ENCODE data around the gene CCDC136. TPM values are rescaled to one million over a fixed set of nuclear protein-coding genes. Genes with fewer than 3 reads are reported as not detected.

Gene CCDC136
- total RNA-seq, 1 experiment from 2014 or later = 31.1 TPM

DNA sequence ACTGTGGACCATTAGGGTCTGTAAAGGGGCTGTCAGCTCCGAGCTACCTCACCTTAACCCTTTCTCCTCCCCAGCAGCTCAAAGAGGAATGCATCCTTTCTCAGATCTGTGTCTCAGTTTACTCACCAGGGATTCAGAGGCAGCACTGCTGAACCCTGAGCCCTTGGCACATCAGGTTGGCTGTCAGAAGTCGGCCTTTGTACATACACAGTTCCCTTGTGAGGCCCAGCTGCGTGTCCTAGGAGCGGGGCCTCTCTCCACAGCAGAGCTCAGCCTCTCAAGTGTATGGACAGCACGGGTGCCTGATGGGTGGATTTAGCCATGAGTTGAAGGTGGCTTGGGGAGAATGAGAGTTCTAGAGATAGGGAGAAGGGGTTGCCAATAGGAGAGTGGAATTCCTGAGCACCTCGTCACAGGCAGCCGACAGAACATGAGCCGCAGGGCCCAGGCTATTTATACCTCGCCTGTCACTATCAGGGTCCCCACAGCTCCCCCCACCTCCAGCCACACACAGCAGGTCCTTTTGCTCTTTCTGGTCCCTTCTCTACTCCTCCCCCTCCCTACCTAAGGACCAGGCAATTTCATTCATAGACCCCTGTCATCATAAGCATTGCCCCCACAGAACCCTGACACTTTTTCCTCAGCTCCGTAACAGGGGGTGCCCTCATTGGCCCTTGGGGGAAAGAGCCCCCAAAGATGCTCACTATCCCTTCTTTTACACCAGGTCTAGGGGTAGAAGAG, 36.4 kb downstream of the CCDC136 start:
- H3K27ac Mint-ChIP-seq = peak overlapping the region in 1 of 3 experiments; percentile 44; a peak in 1 of 7 replicates
- H4K8ac ChIP-seq (replicated peaks; ENCODE audit: insufficient read length, low read depth, low read length) = no peak overlapping the region
- H2AFZ ChIP-seq (ENCODE audit: low read length) = no peak overlapping the region
- H3K56ac ChIP-seq (ENCODE audit: insufficient read length, low read depth, low read length) = no peak overlapping the region
- H3K27me3 Mint-ChIP-seq (ENCODE audit: low read depth) = peaks cover 45% of the 10 kb centered on the region
- H4K20me1 ChIP-seq (ENCODE audit: control insufficient read depth, insufficient read depth, insufficient read length) = no peaks in the 10 kb centered on the region
- H3K9ac ChIP-seq (ENCODE audit: extremely low read depth, insufficient read length, low read length) = no peak overlapping the region
- H3K79me1 ChIP-seq (ENCODE audit: insufficient read depth, low read depth, low read length, poor library complexity, severe bottlenecking) = no peaks in the 10 kb centered on the region
- no peak overlapping the region for H4K5ac ChIP-seq (ENCODE audit: insufficient read length, low read depth, low read length)
- H4K91ac ChIP-seq (ENCODE audit: insufficient read length, low read depth, low read length) = no peak overlapping the region
- H3K4me1 Mint-ChIP-seq = peaks cover 24 to 39% of the 10 kb centered on the region in 2 experiments
- H2AK5ac ChIP-seq (ENCODE audit: insufficient read length, low read length) = no peak overlapping the region
- H3K9me3 ChIP-seq (ENCODE audit: control insufficient read depth, low read depth, low read length) = no peaks in the 10 kb centered on the region
- H3T11ph ChIP-seq (ENCODE audit: low read length) = no peak overlapping the region
- H3K18ac ChIP-seq (ENCODE audit: insufficient read length, low read depth, low read length) = no peak overlapping the region
- peaks cover 22% of the 10 kb centered on the region for H3K23me2 ChIP-seq (ENCODE audit: insufficient read length, low read depth, low read length, poor library complexity, severe bottlenecking)
- H3K9me3 Mint-ChIP-seq = no peaks in the 10 kb centered on the region
- H3K23ac ChIP-seq (ENCODE audit: insufficient read length, low read depth, low read length) = no peak overlapping the region
- no peak overlapping the region for H3K4me2 ChIP-seq (ENCODE audit: insufficient read depth, insufficient read length, low read length)
- H3K79me2 ChIP-seq (ENCODE audit: insufficient read depth, low read length) = no peaks in the 10 kb centered on the region
- WGBS (ENCODE audit: extremely low coverage, insufficient read length, low lambda C conversion rate) = no CpG with 5 or more reads among the region's 10 CpGs
- no peak overlapping the region for H2BK5ac ChIP-seq (ENCODE audit: insufficient read length, low read length)
- H3K36me3 Mint-ChIP-seq (ENCODE audit: insufficient read depth in 1 of 3, low read depth in 3 of 3) = no peaks in the 10 kb centered on the region
- no peak for DNase-seq
- peaks cover 11% of the 10 kb centered on the region; the same call in 1 of the 2 replicates for H3K27me3 ChIP-seq (ENCODE audit: insufficient read depth, low read length)
- peak overlapping the region in 1 of 2 experiments; percentile 56; a peak in 2 of 5 replicates for H3K4me3 Mint-ChIP-seq
- no peak overlapping the region for H2BK15ac ChIP-seq (ENCODE audit: low read depth, low read length)
- peaks cover 3% of the 10 kb centered on the region; the same call in 1 of the 2 replicates for H3K4me1 ChIP-seq (ENCODE audit: insufficient read depth, low read length)
- H3K27ac ChIP-seq (ENCODE audit: insufficient read length, low read depth, low read length) = no peak overlapping the region
- no peak overlapping the region for H3K4ac ChIP-seq (ENCODE audit: low read depth, low read length)
- TF ChIP-seq, protein P1, sequence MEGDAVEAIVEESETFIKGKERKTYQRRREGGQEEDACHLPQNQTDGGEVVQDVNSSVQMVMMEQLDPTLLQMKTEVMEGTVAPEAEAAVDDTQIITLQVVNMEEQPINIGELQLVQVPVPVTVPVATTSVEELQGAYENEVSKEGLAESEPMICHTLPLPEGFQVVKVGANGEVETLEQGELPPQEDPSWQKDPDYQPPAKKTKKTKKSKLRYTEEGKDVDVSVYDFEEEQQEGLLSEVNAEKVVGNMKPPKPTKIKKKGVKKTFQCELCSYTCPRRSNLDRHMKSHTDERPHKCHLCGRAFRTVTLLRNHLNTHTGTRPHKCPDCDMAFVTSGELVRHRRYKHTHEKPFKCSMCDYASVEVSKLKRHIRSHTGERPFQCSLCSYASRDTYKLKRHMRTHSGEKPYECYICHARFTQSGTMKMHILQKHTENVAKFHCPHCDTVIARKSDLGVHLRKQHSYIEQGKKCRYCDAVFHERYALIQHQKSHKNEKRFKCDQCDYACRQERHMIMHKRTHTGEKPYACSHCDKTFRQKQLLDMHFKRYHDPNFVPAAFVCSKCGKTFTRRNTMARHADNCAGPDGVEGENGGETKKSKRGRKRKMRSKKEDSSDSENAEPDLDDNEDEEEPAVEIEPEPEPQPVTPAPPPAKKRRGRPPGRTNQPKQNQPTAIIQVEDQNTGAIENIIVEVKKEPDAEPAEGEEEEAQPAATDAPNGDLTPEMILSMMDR (conservative IDR thresholded peaks at IDR 0.05) = no peak
- no peak overlapping the region for H2BK20ac ChIP-seq (ENCODE audit: low read depth, low read length, poor library complexity, severe bottlenecking)
- H2BK12ac ChIP-seq (ENCODE audit: insufficient read length, low read depth, low read length) = no peak overlapping the region
- no peak overlapping the region for H3K14ac ChIP-seq (ENCODE audit: insufficient read depth, low read length)
- no peak overlapping the region for H2BK120ac ChIP-seq (ENCODE audit: low read depth, low read length, poor library complexity, severe bottlenecking)
